H9 (cell line): Measurements from ENCODE around the gene CTNNA3. TPM values are rescaled to one million over a fixed set of nuclear protein-coding genes. Genes with fewer than 3 reads are reported as not detected.

Experiments used
- DNase-seq: peaks from one replicate; pipeline ENCODE4 v3.0.0-alpha.2; 2017
- H2AFZ ChIP-seq: one replicate; pipeline ENCODE4 v1.6.1; 2013; ENCODE audit warnings: mild to moderate bottlenecking, low read length, control low read depth, moderate library complexity
- H2AK5ac ChIP-seq: 2 replicates; pipeline ENCODE4 v1.6.1; 2013; ENCODE audit warnings: low read length, control low read depth, mixed read lengths; ENCODE audit not compliant: insufficient read length
- H2BK120ac ChIP-seq: one replicate; pipeline ENCODE4 v1.6.1; 2013; ENCODE audit warnings: low read depth, mild to moderate bottlenecking, low read length, control low read depth, inconsistent platforms; ENCODE audit not compliant: poor library complexity, severe bottlenecking
- H2BK12ac ChIP-seq: 2 replicates; pipeline ENCODE4 v1.6.1; 2013; ENCODE audit warnings: low read length, control low read depth, mixed read lengths, low read depth; ENCODE audit not compliant: insufficient read length
- H2BK15ac ChIP-seq: 2 replicates; pipeline ENCODE4 v1.6.1; 2013; ENCODE audit warnings: low read depth, low read length, control low read depth
- H2BK20ac ChIP-seq: one replicate; pipeline ENCODE4 v1.6.1; 2013; ENCODE audit warnings: low read depth, mild to moderate bottlenecking, low read length, control low read depth, inconsistent platforms; ENCODE audit not compliant: poor library complexity, severe bottlenecking
- H2BK5ac ChIP-seq: 2 replicates; pipeline ENCODE4 v1.6.1; 2013; ENCODE audit warnings: low read length, control low read depth, mixed read lengths; ENCODE audit not compliant: insufficient read length
- H3K14ac ChIP-seq: 2 replicates; pipeline ENCODE4 v1.6.1; 2013; ENCODE audit warnings: low read length, control low read depth; ENCODE audit not compliant: insufficient read depth
- H3K18ac ChIP-seq: 2 replicates; pipeline ENCODE4 v1.6.1; 2013; ENCODE audit warnings: low read depth, mild to moderate bottlenecking, mixed read lengths, low read length, control low read depth; ENCODE audit not compliant: insufficient read length
- H3K23ac ChIP-seq: 2 replicates; pipeline ENCODE4 v1.6.1; 2013; ENCODE audit warnings: low read length, control low read depth, mixed read lengths, low read depth; ENCODE audit not compliant: insufficient read length
- H3K23me2 ChIP-seq: 2 replicates; pipeline ENCODE4 v1.6.1; 2013; ENCODE audit warnings: low read depth, mild to moderate bottlenecking, mixed read lengths, low read length, control low read depth; ENCODE audit not compliant: insufficient read length, poor library complexity, severe bottlenecking
- H3K27ac ChIP-seq: 2 replicates; pipeline ENCODE4 v1.5.1; 2013; ENCODE audit warnings: low read length, control low read depth, mixed read lengths, low read depth; ENCODE audit not compliant: insufficient read length
- H3K27me3 ChIP-seq: 2 replicates; pipeline ENCODE4 v1.6.1; 2013; ENCODE audit warnings: low read length, control low read depth, inconsistent platforms; ENCODE audit not compliant: insufficient read depth
- H3K4ac ChIP-seq: 2 replicates; pipeline ENCODE4 v1.6.1; 2013; ENCODE audit warnings: low read depth, mild to moderate bottlenecking, control low read depth, inconsistent platforms, low read length, moderate library complexity
- H3K4me1 ChIP-seq: 2 replicates; pipeline ENCODE4 v1.6.1; 2013; ENCODE audit warnings: low read length, control low read depth, inconsistent platforms; ENCODE audit not compliant: insufficient read depth
- H3K4me2 ChIP-seq: 2 replicates; pipeline ENCODE4 v1.6.1; 2013; ENCODE audit warnings: low read length, control low read depth, mixed read lengths; ENCODE audit not compliant: insufficient read length, insufficient read depth
- H3K56ac ChIP-seq: 2 replicates; pipeline ENCODE4 v1.6.1; 2013; ENCODE audit warnings: low read depth, mild to moderate bottlenecking, mixed read lengths, low read length, control low read depth; ENCODE audit not compliant: insufficient read length
- H3K79me1 ChIP-seq: 2 replicates; pipeline ENCODE4 v1.6.1; 2013; ENCODE audit warnings: low read depth, mild to moderate bottlenecking, moderate library complexity, low read length, control low read depth, inconsistent platforms; ENCODE audit not compliant: insufficient read depth, poor library complexity, severe bottlenecking
- H3K79me2 ChIP-seq: 2 replicates; pipeline ENCODE4 v1.6.1; 2013; ENCODE audit warnings: low read length, control low read depth, inconsistent platforms; ENCODE audit not compliant: insufficient read depth
- H3K9ac ChIP-seq: 2 replicates; pipeline ENCODE4 v1.6.1; 2013; ENCODE audit warnings: low read length, control low read depth, mixed read lengths; ENCODE audit not compliant: insufficient read length; ENCODE audit errors: extremely low read depth
- H3K9me3 ChIP-seq: one replicate; pipeline ENCODE4 v1.6.1; 2013; ENCODE audit warnings: low read depth, low read length, inconsistent platforms; ENCODE audit not compliant: control insufficient read depth
- H3T11ph ChIP-seq: one replicate; pipeline ENCODE4 v1.6.1; 2013; ENCODE audit warnings: mild to moderate bottlenecking, low read length, control low read depth, inconsistent platforms
- H4K20me1 ChIP-seq: one replicate; pipeline ENCODE4 v1.6.1; 2013; ENCODE audit not compliant: control insufficient read depth, insufficient read length, insufficient read depth
- H4K5ac ChIP-seq: 2 replicates; pipeline ENCODE4 v1.6.1; 2013; ENCODE audit warnings: low read depth, mild to moderate bottlenecking, mixed read lengths, low read length, control low read depth; ENCODE audit not compliant: insufficient read length
- H4K8ac ChIP-seq: replicated peaks from 2 replicates; pipeline ENCODE4 v1.6.1; 2013; ENCODE audit warnings: low read length, control low read depth, mixed read lengths, low read depth; ENCODE audit not compliant: insufficient read length
- H4K91ac ChIP-seq: 2 replicates; pipeline ENCODE4 v1.6.1; 2013; ENCODE audit warnings: low read depth, mild to moderate bottlenecking, moderate library complexity, mixed read lengths, low read length, control low read depth; ENCODE audit not compliant: insufficient read length
- H3K27ac Mint-ChIP-seq, 3 experiments: 2 replicates in 2 of 3; 3 replicates in 1 of 3; pipeline ENCODE4 v1.8.0; 2020 to 2021; ENCODE audit warnings: mixed read lengths in 3 of 3, mild to moderate bottlenecking in 1 of 3, moderate library complexity in 1 of 3
- H3K27me3 Mint-ChIP-seq: 2 replicates; pipeline ENCODE4 v1.8.0; 2021; ENCODE audit warnings: low read depth, mild to moderate bottlenecking, moderate library complexity, mixed read lengths
- H3K36me3 Mint-ChIP-seq, 3 experiments: 2 replicates in 2 of 3; 3 replicates in 1 of 3; pipeline ENCODE4 v1.8.0; 2020 to 2021; ENCODE audit warnings: low read depth in 3 of 3, mixed read lengths in 3 of 3; ENCODE audit not compliant: insufficient read depth in 1 of 3
- H3K4me1 Mint-ChIP-seq, 2 experiments: 2 replicates each; pipeline ENCODE4 v1.8.0; 2020; ENCODE audit warnings: mixed read lengths in 2 of 2
- H3K4me3 Mint-ChIP-seq, 2 experiments: 2 replicates in 1 of 2; 3 replicates in 1 of 2; pipeline ENCODE4 v1.8.0; 2020 to 2021; ENCODE audit warnings: mild to moderate bottlenecking in 2 of 2, mixed read lengths in 2 of 2, moderate library complexity in 1 of 2
- H3K9me3 Mint-ChIP-seq, 2 experiments: 2 replicates in 1 of 2; 3 replicates in 1 of 2; pipeline ENCODE4 v1.8.0; 2020; ENCODE audit warnings: mild to moderate bottlenecking in 2 of 2, mixed read lengths in 2 of 2, moderate library complexity in 1 of 2
- total RNA-seq: library from RNA; stranded (reverse); gene quantifications from 2 replicates; pipeline ENCODE4 v1.2.1, GENCODE V29; 2021
- TF ChIP-seq, protein P1 (sequence below): fragments of 200-600 bp; sonication (generic); conservative IDR thresholded peaks from 3 replicates; pipeline ENCODE4 v1.8.0; 2021; ENCODE audit warnings: antibody characterized with exemption, mild to moderate bottlenecking

CTNNA3 gene
- total RNA-seq, 1 experiment from 2014 or later = 3.3 TPM

GRCh38 chr10:67596641-67597040, 99.4 kb downstream of the CTNNA3 start:
- no peak overlapping the region for H2AK5ac ChIP-seq
- H2AFZ ChIP-seq = no peak overlapping the region
- no peak overlapping the region for H2BK15ac ChIP-seq
- H3K4me2 ChIP-seq = no peak overlapping the region
- H3K4me3 Mint-ChIP-seq = no peak overlapping the region
- H3K4me1 ChIP-seq = no peaks in the 10 kb centered on the region
- TF ChIP-seq, protein P1, sequence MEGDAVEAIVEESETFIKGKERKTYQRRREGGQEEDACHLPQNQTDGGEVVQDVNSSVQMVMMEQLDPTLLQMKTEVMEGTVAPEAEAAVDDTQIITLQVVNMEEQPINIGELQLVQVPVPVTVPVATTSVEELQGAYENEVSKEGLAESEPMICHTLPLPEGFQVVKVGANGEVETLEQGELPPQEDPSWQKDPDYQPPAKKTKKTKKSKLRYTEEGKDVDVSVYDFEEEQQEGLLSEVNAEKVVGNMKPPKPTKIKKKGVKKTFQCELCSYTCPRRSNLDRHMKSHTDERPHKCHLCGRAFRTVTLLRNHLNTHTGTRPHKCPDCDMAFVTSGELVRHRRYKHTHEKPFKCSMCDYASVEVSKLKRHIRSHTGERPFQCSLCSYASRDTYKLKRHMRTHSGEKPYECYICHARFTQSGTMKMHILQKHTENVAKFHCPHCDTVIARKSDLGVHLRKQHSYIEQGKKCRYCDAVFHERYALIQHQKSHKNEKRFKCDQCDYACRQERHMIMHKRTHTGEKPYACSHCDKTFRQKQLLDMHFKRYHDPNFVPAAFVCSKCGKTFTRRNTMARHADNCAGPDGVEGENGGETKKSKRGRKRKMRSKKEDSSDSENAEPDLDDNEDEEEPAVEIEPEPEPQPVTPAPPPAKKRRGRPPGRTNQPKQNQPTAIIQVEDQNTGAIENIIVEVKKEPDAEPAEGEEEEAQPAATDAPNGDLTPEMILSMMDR = no peak
- H4K5ac ChIP-seq = no peak overlapping the region
- no peak overlapping the region for H3K27ac Mint-ChIP-seq
- H3K9ac ChIP-seq = no peak overlapping the region
- no peak overlapping the region for H2BK12ac ChIP-seq
- no peak overlapping the region for H3K4ac ChIP-seq
- H2BK120ac ChIP-seq = no peak overlapping the region
- no peaks in the 10 kb centered on the region for H3K27me3 ChIP-seq
- H3K56ac ChIP-seq = no peak overlapping the region
- no peaks in the 10 kb centered on the region; a peak in 1 of 7 replicates for H3K36me3 Mint-ChIP-seq
- no peak overlapping the region for H3K27ac ChIP-seq
- no peak overlapping the region for H2BK5ac ChIP-seq
- no peaks in the 10 kb centered on the region for H3K4me1 Mint-ChIP-seq
- no peak overlapping the region for H3K18ac ChIP-seq
- no peaks in the 10 kb centered on the region for H3K79me1 ChIP-seq
- no peak overlapping the region for H4K91ac ChIP-seq
- H3K14ac ChIP-seq = no peak overlapping the region
- DNase-seq = no peak
- H4K8ac ChIP-seq = no peak overlapping the region
- H3T11ph ChIP-seq = no peak overlapping the region
- H3K9me3 Mint-ChIP-seq = no peaks in the 10 kb centered on the region
- H3K23ac ChIP-seq = no peak overlapping the region
- no peaks in the 10 kb centered on the region for H3K23me2 ChIP-seq
- H3K79me2 ChIP-seq = no peaks in the 10 kb centered on the region
- H3K27me3 Mint-ChIP-seq = no peaks in the 10 kb centered on the region
- no peak overlapping the region for H2BK20ac ChIP-seq
- no peaks in the 10 kb centered on the region for H3K9me3 ChIP-seq
- H4K20me1 ChIP-seq = no peaks in the 10 kb centered on the region
